IPS-NIHi7 (cell line): ENCODE measurements around the gene CORIN.
"Not testable (repeated sequence)": the region's sequence is repeated elsewhere in the genome, so short reads cannot be mapped to it uniquely, and the experiment has no call there.

ENCODE experiments used
- DNase-seq: peaks from one replicate; pipeline ENCODE4 v3.0.0; 2012; ENCODE audit warnings: mixed read lengths; ENCODE audit errors: extremely low spot score

Gene CORIN

GRCh38 chr4:47767956-47768355, 69.9 kb downstream of the CORIN start:
- DNase-seq = not testable (repeated sequence)

GRCh38 chr4:47763279-47763678, 74.6 kb downstream of the CORIN start:
- DNase-seq = no peak

GRCh38 chr4:47762376-47763266, 75.2 kb downstream of the CORIN start:
- DNase-seq = no peak

DNA sequence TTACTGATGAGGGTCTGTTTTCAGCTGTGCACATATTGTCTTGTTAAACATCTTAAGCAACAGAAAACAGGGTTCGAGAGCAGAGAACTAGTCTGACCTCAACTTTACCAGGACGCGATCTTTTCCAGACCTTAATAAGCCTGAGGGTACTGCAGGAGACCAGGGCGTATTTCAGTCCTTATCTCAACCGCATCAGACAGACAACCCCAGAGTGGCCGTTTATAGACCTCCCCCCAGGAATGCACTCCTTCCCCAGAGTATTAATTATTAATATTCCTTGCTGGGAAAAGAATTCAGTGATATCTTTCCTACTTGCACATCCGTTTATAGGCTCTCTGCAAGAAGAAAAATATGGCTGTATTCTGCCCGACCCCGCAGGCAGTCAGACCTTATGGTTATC, 84.6 kb downstream of the CORIN start:
- not testable (repeated sequence) for DNase-seq

DNA sequence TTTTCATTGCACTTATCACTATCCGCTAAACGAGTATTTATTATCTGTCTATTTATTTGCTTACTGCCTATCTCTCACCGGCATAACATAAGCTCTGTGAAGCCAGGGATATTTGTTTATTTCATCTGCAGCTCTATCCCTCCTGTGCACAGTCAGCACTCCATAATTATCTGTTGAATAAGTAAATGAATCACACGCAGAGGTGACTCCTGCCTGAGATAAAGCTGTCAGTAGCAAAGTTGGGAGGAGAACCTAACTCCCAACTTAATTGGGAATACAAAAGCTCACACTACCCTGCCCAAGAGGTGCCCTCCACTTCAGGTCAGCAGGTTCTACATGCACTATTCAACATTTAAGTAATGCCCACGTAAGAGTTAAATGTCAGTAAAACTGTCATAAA, 85.7 kb downstream of the CORIN start:
- DNase-seq = no peak

- DNase-seq = no peak
Observed at GRCh38 chr4:47750788-47751187, 87.1 kb downstream of the CORIN start.

GRCh38 chr4:47749858-47750257, 88.0 kb downstream of the CORIN start:
- DNase-seq = no peak

DNA sequence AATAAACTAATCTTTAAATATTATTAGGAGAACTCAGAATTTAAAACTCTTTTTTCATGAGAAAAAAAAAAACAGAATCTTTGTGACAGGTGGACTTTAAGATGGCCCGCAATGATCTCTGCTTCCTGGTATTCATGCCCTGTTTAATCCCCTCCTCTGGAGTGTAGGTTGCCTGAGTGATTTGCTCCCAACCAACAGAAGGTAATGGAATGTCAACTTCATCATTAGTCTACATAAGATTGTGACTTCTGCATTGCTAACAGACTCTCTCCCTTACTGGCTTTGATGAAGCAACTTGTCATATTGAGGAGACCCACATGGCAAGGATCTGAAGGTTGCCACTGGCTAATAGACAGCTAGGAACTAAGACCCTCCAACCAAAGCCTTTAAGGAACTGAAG, 88.8 kb downstream of the CORIN start:
- no peak for DNase-seq

DNA sequence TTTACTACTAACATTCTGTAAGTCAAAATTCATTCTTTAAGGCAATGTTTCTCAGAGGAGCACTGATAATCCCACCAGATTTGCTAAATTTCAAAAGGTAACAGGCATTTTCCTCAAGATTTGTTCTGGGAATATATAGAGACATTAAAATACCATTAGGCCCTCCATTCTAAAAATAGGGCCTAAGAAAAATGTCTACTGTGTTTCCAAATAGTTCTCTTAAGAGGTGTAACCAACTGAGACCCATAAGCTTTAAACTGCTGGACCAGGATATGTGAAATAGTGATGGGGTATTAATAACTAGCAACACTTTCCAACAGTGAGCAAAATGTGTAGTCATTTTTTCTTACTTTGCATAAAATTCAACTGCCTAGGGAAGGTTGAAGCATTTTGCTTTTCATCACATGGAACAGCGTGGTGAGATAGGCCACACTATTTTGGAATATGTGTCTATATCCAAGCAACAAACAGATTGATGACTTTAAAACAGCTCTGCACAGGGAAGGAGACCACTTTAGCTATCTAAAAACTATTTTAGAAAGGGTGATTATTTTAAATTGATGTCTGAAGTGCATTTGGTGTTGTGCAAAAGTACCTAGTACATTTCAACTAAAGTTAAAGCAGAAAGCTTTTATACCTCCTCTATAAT, 89.9 kb downstream of the CORIN start:
- DNase-seq = no peak

DNA sequence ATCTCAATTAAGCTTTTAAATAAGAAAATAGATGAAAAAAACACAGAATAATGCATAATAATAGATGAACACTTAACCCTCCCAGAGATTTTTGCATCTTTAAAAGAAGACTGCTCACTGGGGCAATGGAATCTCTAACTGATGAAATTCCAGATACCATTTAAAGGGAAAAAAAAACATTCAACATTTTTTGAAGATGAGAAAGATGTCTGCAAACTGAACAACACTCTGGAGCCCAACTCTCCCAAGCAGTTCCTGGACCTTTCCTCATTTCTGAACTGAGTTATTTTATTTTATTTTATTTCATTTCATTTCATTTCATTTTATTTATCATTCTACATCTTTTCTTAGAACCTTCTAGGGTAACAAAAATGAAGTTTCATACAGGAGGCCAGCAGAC, 90.7 kb downstream of the CORIN start:
- DNase-seq = no peak

DNA sequence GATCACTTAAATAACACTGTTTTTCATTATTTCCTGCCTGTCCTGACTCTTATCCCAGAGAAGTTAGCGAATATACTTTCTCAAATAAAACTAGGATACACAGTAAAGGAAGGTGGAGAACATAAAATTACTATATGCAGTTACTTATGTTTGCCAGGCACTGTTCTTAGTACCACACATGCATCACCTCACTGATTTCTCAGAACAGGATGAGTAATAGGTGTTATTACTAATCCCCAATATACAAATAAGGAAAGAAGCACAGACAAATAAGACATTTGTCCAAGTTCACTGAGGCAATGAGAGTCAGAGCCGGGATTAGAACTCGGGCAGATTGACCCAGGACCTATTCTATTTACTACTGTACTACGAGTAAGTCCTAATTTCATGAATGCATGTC, 91.7 kb downstream of the CORIN start:
- DNase-seq = no peak

DNA sequence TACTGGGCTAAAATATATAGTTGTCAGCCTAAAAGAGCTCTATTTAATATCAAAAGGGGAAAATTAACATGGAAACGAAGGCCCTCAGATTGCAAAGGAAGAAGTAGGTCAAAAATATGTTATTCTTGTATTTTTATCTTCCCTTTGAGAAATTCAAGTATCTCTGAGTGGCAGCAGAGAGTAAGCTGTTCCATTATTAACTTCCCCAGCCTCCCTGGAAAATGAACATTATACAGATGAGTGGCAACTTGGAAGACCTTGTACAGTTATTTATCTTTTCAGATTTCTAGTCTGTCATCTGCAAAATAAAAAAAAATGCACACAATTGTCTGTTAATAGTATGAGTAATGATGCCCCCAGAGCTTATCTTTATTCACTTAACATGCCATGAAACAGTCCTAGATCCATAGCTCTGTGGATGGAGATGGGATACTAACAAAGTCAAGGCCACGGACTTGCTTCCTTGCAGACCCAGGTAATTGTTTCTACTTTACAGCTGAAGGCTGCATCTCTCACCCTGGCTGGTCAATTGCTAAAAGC, 93.0 kb downstream of the CORIN start:
- no peak for DNase-seq

DNA sequence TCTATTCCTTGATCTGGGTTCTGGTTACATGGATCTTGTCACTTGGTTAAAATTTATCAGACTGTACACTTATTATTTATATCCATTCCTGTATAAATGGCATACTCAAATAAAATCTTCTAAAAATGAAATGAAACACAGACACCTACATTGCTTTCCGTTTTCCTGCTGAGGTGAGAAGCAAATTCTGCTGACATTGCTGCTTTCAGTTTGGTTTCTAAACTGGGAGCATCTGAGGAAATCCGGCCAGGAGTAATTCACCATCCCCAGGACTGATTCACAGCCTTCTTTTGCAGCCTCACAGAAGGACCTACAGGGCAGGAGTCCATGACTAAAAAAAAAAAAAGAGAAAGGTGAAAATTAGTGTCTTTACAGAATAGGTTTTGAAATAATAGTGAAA, 93.6 kb downstream of the CORIN start:
- no peak for DNase-seq

DNA sequence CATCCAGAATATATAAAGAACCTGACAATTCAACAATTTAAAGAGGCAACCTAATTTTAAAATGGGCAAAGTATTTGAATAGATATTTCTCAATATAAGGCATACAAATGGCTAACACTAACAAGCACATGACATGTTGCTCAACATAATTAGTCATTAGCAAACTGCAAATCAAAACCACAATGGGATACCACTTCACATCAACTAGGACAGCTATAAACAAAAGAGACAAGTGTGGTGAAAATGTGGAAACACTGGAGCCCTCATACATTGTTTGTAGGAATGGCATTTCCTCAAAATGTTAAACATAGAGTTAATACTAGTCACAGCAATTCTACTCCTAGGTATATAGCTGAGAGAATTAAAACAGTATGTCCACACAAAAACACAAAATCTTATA, 96.7 kb downstream of the CORIN start:
- DNase-seq = no peak

DNA sequence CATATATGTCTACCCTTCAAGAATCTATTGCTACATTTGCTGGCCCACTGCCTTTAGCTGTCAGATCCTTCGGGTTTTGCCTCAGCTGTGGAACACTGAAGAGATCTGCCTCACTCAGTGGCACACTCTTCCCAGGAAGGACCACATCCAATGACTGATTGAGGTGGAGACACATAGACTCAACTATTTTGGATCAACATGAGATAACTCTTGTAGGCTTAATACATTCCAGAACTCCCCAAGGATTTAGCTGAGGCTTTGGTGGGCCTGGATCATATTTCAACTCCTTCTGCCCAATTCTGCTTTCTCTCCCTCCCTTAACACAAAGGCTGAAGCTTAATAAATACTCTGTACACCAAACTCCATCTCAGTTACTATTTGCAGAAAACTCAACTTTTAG, 100.5 kb downstream of the CORIN start:
- no peak for DNase-seq

GRCh38 chr4:47736555-47736954, 101.3 kb downstream of the CORIN start:
- DNase-seq = no peak

DNA sequence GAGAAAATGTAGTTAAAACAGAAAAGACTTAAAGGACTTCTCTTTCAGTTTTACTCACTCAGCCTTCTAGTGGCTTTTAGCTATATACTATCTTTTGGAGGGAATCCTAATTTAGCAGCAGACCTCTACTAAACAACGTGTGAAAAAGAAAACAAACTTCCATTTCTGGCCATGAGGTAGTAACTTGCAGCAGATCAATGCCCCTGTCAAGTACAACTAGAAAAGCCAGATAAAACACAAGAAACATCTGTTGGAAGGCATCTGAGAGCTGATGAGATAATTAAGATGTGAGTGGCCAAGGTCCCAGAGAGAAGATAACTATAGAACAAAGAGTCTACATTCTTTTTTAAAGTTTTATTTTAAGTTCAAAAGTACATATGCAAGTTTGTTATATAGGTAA, 101.7 kb downstream of the CORIN start:
- no peak for DNase-seq

DNA sequence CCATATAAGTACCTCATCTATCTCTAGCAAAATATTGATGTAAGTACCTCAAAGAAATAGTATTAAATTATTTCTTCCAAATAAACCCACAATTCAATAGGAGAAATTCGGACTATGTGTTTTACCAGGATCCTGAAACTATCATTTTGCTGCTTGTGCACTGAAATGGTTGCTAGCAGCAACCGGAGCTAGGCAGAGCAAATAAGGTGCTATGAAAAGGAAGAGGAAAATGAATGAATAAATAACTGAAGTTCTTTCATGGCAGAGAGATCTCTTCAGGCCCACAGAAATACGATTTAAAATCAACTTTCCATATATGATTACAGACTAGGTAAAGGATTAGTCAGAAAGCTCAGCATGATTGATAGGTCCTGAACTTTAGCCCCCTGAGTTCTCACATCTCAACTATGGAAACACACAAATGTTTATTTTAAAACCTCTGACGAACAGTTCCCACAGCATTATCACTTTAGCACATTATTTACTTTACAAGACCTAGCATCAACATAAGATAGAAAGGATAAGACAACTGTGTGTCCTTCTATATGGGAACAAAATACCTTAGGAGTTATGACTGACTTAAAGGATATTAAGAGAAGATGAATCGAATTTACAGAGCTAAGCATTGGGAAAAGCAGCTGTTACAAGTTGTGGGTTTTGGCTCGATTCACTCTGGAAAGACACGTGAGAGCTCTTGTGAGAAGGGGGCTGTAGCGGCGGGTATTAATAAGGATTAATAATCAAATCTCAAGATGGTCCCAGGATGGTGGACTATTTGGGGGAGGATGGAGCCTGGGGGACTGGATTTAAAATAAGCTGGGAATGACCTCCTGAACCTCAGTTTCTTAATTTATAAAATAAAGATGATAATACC, 104.3 kb downstream of the CORIN start:
- no peak for DNase-seq

DNA sequence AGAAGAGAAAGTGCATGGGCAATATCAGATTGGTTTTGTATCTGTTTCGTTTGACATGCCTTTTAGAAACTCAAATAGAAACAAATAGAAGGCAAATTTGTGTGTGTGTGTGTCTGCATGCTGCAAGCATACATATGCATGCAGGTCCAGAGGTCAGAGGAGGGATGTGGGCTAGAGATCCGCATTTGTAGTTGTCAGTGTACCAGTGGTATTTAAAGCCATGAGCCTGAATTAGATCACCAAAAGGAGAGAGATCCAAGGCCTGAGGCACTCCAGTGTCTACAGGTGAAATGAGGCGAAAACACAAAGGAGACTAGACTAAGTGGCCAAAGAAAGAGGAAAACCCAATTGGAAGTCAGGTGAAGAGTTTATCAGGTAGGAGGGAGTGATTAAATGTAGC, 106.7 kb downstream of the CORIN start:
- DNase-seq = no peak

DNA sequence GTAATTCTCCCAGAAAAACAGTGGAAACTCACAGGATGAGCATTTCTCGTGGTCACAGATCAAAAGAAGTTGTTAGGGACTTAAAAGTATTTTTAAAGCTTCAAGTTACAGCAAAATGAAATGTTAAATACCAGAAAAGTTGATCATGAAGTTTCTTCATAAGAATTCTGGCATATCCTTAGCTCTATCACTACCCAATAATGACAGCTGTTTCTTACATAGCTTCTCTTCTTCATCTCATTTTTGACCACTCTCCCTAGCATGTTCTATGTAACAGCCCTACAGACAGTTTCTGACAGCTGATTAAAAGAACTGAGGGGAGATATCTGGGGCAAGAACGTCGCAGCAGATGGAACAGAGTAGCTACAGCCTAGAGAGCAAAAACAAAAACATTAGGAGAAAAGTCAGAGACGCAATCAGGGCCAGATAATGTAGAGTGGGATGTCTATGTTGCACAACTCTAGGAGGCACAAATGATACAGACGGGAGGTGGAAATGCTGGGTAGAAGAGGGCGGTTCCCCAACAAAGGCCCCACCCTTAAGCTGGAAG, 108.7 kb downstream of the CORIN start:
- DNase-seq = no peak

DNA sequence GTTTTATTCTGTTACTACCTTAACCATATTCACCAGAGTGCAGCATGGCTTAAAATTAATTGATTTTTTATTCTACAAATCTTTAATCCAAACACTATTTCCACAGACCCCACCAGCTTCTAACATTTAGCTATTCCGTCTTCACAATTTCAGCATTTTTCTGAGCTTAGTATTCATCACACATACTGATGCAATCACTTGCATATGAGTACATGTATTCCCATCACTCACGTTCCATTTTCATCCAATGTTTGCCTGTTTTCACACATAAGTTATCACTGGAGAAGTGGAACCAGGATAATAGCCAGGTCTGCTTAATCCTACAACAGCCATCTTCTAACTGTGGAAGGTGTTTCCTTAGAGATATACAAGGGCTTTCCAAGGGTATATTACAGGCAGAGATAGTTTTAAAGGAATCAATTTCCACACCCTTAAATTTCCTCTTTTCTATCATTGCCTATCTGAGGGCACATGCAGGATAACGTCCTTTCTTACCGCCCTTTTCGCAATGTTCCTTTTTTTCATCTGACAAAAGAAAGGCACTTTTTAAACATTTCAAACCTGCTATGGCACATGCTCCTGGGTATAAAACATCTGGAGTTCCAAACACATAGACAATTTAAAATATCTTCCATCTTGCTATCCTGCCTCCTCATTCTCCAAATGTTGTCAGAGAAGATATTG, 115.8 kb downstream of the CORIN start:
- DNase-seq = no peak
